Stimulated activated effector memory CD8-positive, alpha-beta T cell treated with anti-CD3 and anti-CD28 coated beads, Interleukin-12 subunit alpha, Interleukin-12 subunit beta, amount 100 ng/mL, for 72 hours (primary cell): ENCODE data around the gene ADAMTS14.
A peak's percentile ranks its signal among the peaks of the same experiment; 100 is the strongest.

Experiments used
- ATAC-seq: fragments of 150-1000 bp; cut with Tn5 transposase; 2 replicates; pipeline ENCODE4 v1.10.0; 2021
- DNase-seq, 2 donors: peaks; one replicate each; pipeline ENCODE4 v3.0.0; 2021 to 2022; ENCODE audit warnings: low spot score in 2 of 2
- H3K27ac Mint-ChIP-seq: one replicate; pipeline ENCODE4 v1.8.0; 2022; ENCODE audit warnings: mild to moderate bottlenecking, mixed read lengths
- H3K36me3 Mint-ChIP-seq: one replicate; pipeline ENCODE4 v1.8.0; 2022; ENCODE audit warnings: mild to moderate bottlenecking, mixed read lengths
- H3K4me1 Mint-ChIP-seq: one replicate; pipeline ENCODE4 v1.8.0; 2022; ENCODE audit warnings: mixed read lengths
- H3K4me3 Mint-ChIP-seq: one replicate; pipeline ENCODE4 v1.8.0; 2022; ENCODE audit warnings: mild to moderate bottlenecking, mixed read lengths
- H3K9me3 Mint-ChIP-seq: one replicate; pipeline ENCODE4 v1.8.0; 2022; ENCODE audit warnings: mixed read lengths

ADAMTS14 gene

GRCh38 chr10:70801854-70802253 lies 129.5 kb downstream of the ADAMTS14 start:
- H3K36me3 Mint-ChIP-seq: no peaks in the 10 kb centered on the region
- H3K9me3 Mint-ChIP-seq: no peaks in the 10 kb centered on the region
- DNase-seq (no peak), ATAC-seq (no peak)
- no peak overlapping the region for H3K27ac Mint-ChIP-seq
- no peaks in the 10 kb centered on the region for H3K4me1 Mint-ChIP-seq
- H3K4me3 Mint-ChIP-seq: no peak overlapping the region

GRCh38 chr10:70803775-70804420 lies 131.6 kb downstream of the ADAMTS14 start:
- no peaks in the 10 kb centered on the region for H3K36me3 Mint-ChIP-seq
- H3K27ac Mint-ChIP-seq: no peak overlapping the region
- DNase-seq (peak in 1 of 2 donors; percentile 30), ATAC-seq (no peak)
- H3K4me3 Mint-ChIP-seq: no peak overlapping the region
- no peaks in the 10 kb centered on the region for H3K9me3 Mint-ChIP-seq
- H3K4me1 Mint-ChIP-seq: no peaks in the 10 kb centered on the region

GRCh38 chr10:70804421-70804808 lies 132.1 kb downstream of the ADAMTS14 start:
- H3K4me3 Mint-ChIP-seq: no peak overlapping the region
- no peaks in the 10 kb centered on the region for H3K9me3 Mint-ChIP-seq
- DNase-seq: no peak
- no peaks in the 10 kb centered on the region for H3K4me1 Mint-ChIP-seq
- no peaks in the 10 kb centered on the region for H3K36me3 Mint-ChIP-seq
- ATAC-seq: no peak
- H3K27ac Mint-ChIP-seq: no peak overlapping the region

GRCh38 chr10:70805619-70806215 lies 133.4 kb downstream of the ADAMTS14 start:
- H3K4me3 Mint-ChIP-seq: no peak overlapping the region
- H3K4me1 Mint-ChIP-seq: no peaks in the 10 kb centered on the region

GRCh38 chr10:70806841-70807240 lies 134.5 kb downstream of the ADAMTS14 start:
- Mint-ChIP-seq H3K27ac (no peak overlapping the region), H3K36me3 (no peaks in the 10 kb centered on the region), H3K4me1 (no peaks in the 10 kb centered on the region), H3K4me3 (no peak overlapping the region), H3K9me3 (no peaks in the 10 kb centered on the region)
- ATAC-seq: no peak
- peak in 1 of 2 donors; percentile 20 for DNase-seq

More at GRCh38 chr10:70805619-70806215, 133.4 kb downstream of the ADAMTS14 start:
- no peak overlapping the region for H3K27ac Mint-ChIP-seq
- no peak for ATAC-seq
- no peaks in the 10 kb centered on the region for H3K36me3 Mint-ChIP-seq
- DNase-seq: peak in 1 of 2 donors; percentile 25
- no peaks in the 10 kb centered on the region for H3K9me3 Mint-ChIP-seq

GRCh38 chr10:70807556-70807955 lies 135.2 kb downstream of the ADAMTS14 start:
- no peaks in the 10 kb centered on the region for H3K4me1 Mint-ChIP-seq
- ATAC-seq: no peak
- no peak overlapping the region for H3K4me3 Mint-ChIP-seq
- no peak overlapping the region for H3K27ac Mint-ChIP-seq
- H3K9me3 Mint-ChIP-seq: no peaks in the 10 kb centered on the region
- H3K36me3 Mint-ChIP-seq: no peaks in the 10 kb centered on the region
- DNase-seq: no peak

GRCh38 chr10:70809011-70809611 lies 136.8 kb downstream of the ADAMTS14 start:
- Mint-ChIP-seq H3K4me3 (no peak overlapping the region), H3K36me3 (no peaks in the 10 kb centered on the region), H3K27ac (no peak overlapping the region), H3K9me3 (no peaks in the 10 kb centered on the region), H3K4me1 (peaks cover 1% of the 10 kb centered on the region)
- ATAC-seq: no peak
- DNase-seq: peak in 1 of 2 donors; percentile 10

- Mint-ChIP-seq H3K36me3 (no peaks in the 10 kb centered on the region), H3K4me1 (peaks cover 7% of the 10 kb centered on the region), H3K9me3 (no peaks in the 10 kb centered on the region), H3K4me3 (no peak overlapping the region), H3K27ac (no peak overlapping the region)
- ATAC-seq (no peak), DNase-seq (peak in 1 of 2 donors; percentile 4)
These were observed 137.4 kb downstream of the ADAMTS14 start for GRCh38 chr10:70809726-70810125.

- Mint-ChIP-seq H3K4me3 (no peak overlapping the region), H3K9me3 (no peaks in the 10 kb centered on the region), H3K36me3 (no peaks in the 10 kb centered on the region), H3K4me1 (peaks cover 9% of the 10 kb centered on the region), H3K27ac (no peak overlapping the region)
- DNase-seq (no peak), ATAC-seq (no peak)
These were observed 138.7 kb downstream of the ADAMTS14 start for GRCh38 chr10:70810967-70811366.

GRCh38 chr10:70811881-70812280 lies 139.6 kb downstream of the ADAMTS14 start:
- peak in 1 of 2 donors; percentile 25 for DNase-seq
- Mint-ChIP-seq H3K4me1 (peaks cover 16% of the 10 kb centered on the region), H3K4me3 (no peak overlapping the region), H3K9me3 (no peaks in the 10 kb centered on the region), H3K36me3 (peaks cover 8% of the 10 kb centered on the region), H3K27ac (no peak overlapping the region)
- ATAC-seq: no peak
